ENCODE results near the gene EDC3. TPM values are rescaled to one million over a fixed set of nuclear protein-coding genes. Genes with fewer than 3 reads are reported as not detected.
"Not testable (repeated sequence)": the region's sequence is repeated elsewhere in the genome, so short reads cannot be mapped to it uniquely, and the experiment has no call there.

EDC3 gene
- total RNA-seq, 2 donors from 2014 or later = 21.6 to 32.5 TPM

DNA sequence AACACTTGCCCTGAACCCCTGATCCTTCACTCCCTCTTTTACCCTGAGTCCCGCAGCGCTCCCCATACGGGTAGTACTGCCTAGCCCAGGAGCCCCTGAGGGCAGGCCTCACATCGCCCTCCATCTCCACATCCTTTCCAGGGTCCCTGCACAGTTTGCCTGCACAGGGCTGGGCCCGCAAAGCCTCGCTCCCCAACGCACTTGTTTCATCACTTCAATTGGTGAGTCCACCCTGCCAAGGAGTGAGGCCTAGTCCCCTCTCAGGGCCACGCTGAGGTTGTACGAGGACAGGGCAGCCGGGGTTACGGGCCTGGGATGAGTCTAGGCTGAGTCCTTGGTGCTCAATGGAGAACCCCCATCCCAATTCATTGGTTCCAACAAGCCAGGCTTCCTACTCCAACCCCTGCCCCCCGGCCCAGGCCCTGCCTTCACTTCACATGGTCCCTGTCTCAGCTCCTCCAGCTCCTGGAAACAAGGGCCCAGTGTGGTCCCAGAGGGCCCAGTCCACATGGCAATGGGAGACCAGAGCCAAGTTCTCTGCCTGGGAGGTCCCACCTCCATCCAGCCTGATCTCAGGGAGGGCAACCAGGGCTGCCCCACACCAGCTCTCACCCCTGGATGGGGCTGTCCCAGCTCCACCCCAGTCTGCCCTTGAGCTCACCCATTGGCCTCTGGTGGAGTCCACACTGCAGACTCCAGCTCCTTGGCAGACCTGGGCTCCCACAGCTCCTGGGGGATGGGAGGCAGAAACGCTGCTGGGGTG, 92.6 kb downstream of the EDC3 start:
- DNase-seq (no peak), ATAC-seq (no peak)
- intact Hi-C loops (cut with DNase I, micrococcal nuclease) = no loop called here

DNA sequence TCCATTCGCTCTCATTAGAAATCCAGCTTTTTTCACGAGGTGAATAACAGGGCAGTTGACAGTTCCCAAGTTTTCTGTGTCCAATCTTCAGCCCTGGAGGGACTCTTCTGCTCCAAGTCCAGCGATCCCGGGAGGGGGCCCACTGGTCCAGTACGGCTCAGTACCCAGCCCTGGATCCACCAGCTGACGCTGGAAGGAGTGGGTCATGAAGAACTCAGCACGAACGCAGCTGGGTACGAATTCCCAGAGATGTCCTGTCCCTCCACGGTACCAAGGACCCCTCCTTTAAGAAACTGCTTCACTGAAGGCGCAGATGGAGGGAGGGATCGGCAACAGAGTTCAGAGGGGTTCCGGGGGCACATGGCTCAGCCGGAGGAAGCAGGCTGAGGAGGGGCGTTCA, 96.7 kb downstream of the EDC3 start:
- intact Hi-C loops (cut with DNase I, micrococcal nuclease) = no loop called here
- DNase-seq (no peak), ATAC-seq (no peak)

GRCh38 chr15:74598126-74598842, 97.5 kb downstream of the EDC3 start:
- intact Hi-C loops (cut with DNase I, micrococcal nuclease) = no loop called here
- peak; percentile 96 for ATAC-seq
- DNase-seq = peak; percentile 96

DNA sequence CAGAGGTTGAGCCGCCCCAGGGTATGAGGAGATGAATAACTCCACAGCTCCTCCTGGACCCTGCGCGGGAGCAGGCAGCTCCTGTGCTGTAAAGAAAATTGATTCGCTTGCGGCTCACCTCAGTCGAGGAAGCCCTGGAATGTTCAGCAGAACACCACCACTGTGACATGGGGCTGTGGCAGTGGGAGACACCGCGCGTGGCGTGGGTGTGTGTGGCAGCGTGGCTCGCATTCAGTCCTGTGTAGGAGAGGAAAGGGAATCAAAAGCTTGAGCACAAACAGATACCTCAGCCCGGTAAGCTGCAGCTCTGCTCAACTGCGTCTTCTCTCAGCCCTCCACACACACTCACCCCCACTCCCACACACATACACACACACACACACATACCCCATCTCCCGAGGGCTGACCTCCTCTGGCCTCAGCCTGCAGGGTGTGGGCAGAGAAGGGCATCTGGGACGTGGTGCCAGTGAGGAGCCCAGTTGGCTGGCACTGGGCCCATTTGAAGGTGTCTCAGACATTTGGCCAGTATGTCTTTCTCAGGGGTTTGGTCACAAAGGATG, 98.6 kb downstream of the EDC3 start:
- DNase-seq; intact Hi-C loops (cut with DNase I, micrococcal nuclease); ATAC-seq: not testable (repeated sequence)

DNA sequence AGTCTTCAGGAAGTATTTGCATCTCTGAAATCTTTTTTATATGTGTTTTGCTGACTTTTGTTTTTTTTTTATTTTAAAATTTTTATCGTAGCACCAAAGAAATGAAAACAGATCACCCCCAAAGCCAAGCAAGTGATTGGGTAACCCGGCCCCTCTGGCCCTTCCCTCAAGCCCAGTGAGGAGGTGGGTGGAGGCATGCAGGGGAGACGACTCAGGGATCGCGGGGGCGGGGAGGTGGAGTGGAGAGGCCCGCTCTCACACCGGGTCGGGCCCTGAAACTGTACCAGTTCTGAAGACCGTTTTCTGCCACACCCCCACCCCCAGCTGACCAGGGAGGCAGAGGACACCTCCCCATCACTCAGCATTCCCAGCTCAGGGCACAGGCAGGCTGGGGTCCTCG, 99.1 kb downstream of the EDC3 start:
- ATAC-seq; DNase-seq; intact Hi-C loops (cut with DNase I, micrococcal nuclease): not testable (repeated sequence)

DNA sequence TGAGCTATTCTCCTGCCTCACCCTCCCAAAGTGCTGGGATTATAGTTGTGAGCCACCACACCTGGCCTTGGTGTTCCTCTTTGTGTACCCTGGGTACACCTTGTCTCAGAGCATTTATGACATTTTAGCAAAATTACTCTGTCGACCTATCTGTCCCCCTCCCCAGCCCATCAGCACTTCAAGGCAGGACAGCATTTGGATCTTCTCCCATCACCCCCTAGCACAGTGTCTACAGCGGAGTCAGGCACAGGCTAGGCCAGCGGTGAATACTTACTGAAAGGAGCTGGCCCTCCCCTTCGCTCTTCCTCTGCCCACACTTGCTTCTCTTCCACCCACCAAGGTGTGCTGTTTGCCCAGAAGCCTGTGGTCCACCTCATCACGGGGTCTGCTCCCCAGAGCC, 100.6 kb downstream of the EDC3 start:
- ATAC-seq (no peak), DNase-seq (no peak)
- intact Hi-C loops (cut with DNase I, micrococcal nuclease) = no loop called here

DNA sequence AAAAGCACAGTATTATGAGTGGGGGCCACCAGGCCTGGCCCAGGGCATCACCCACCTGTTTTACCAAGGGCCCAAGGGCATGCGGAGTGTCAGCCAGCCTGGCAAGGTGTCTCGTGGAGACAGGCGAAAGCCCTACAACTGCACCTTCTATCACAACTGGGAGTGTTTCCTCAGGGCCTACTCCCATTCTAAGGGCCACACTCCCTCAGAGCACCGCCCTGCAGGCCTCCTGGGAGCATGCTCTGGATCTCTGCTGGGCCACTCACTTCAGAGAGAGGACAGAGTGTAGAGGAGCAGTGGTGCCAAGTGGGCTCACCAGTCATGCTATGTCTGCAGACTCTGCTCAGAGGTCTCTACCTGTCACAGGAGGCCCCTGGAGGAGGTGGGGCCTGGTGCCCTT, 101.4 kb downstream of the EDC3 start:
- no peak for ATAC-seq
- intact Hi-C loops (cut with DNase I, micrococcal nuclease) = no loop called here

GRCh38 chr15:74593122-74593521, 102.7 kb downstream of the EDC3 start:
- DNase-seq = no peak
- ATAC-seq = no peak
- intact Hi-C loops (cut with DNase I, micrococcal nuclease) = no loop called here

More for the DNA sequence above, 101.4 kb downstream of the EDC3 start:
- DNase-seq = no peak

DNA sequence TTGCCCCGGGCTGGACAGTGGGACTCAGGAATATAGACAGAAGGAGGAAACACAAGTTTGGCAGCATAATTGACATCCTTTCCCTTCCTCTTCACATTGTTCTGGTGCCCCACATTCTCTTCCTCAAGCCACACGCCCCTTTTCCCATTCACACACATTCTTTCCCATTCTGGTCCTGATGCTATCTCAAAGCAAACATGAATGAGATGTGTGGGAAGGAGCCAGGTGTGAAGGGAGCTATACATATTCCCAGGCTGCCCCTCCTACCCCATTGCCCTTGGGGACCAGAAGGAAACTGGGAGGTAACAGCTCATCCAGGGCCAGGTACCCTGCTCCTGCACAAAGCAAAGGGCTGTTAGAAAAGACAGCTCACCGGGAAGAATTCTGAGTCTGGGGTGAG, 103.6 kb downstream of the EDC3 start:
- DNase-seq (no peak), ATAC-seq (no peak)
- intact Hi-C loops (cut with DNase I, micrococcal nuclease) = no loop called here

DNA sequence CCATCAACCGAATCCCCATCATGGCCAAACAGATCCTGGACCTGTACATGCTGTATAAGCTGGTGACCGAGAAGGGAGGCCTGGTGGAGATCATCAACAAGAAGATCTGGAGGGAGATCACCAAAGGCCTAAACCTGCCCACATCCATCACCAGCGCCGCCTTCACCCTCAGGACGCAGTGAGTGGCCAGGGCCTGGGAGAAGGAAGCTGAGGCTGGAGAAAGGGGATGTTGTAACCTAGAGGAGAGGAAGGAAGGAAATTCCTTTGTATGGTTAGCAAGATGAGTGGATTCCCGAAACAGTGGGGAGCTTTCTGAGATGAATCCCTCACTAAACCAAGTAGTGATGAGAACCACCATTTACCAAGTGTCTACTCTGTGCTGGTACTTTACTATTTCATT, 106.0 kb downstream of the EDC3 start:
- intact Hi-C loops (cut with DNase I, micrococcal nuclease) = no loop called here
- DNase-seq = no peak
- no peak for ATAC-seq

DNA sequence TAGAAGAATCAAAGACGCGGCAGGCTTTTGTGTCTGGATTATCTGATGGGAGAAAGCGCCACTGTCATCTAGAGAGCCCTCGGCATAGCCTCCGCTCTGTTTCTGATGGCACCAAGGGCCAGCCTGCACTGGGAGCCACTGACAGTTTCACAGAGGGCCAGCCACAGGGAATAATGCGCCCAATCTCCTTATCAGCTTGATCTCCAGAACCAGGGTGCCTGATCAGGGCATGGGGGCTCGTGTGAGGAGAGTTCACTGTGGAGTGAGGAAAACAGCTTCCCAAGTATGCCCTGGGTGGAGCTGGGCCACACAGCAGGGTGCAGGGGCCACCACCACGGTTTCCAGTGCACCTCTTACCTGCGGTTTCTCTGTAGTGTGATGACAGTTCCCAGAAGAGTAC, 110.0 kb downstream of the EDC3 start:
- no peak for ATAC-seq
- intact Hi-C loops (cut with DNase I, micrococcal nuclease) = no loop called here
- no peak for DNase-seq

- DNase-seq (no peak), ATAC-seq (no peak)
- intact Hi-C loops (cut with DNase I, micrococcal nuclease) = no loop called here
Measured at GRCh38 chr15:74585191-74585590, 110.6 kb downstream of the EDC3 start.

GRCh38 chr15:74584779-74585178, 111.0 kb downstream of the EDC3 start:
- intact Hi-C loops (cut with DNase I, micrococcal nuclease) = no loop called here
- DNase-seq (no peak), ATAC-seq (no peak)

- DNase-seq (no peak), ATAC-seq (no peak)
- intact Hi-C loops (cut with DNase I, micrococcal nuclease) = no loop called here
Measured at GRCh38 chr15:74584204-74584603, 111.6 kb downstream of the EDC3 start.

Other genes starting within 250 kb of the EDC3 start
- 10 to 100 TPM; 25.5 to 33.7 TPM for gene UBL7, start 234.9 kb downstream of the EDC3 start, total RNA-seq
- gene ARID3B, start 154.8 kb downstream of the EDC3 start, total RNA-seq = 10 to 100 TPM; 11.7 to 12.1 TPM
- gene CLK3, start 80.2 kb downstream of the EDC3 start, total RNA-seq = 10 to 100 TPM; 90.8 to 92.9 TPM
- under 1 TPM in 1 of 2 donors, not detected in 1; 0.82 TPM for gene CYP1A1, start 29.5 kb upstream of the EDC3 start, total RNA-seq
- not detected for gene CYP1A2, start 52.8 kb upstream of the EDC3 start, total RNA-seq
- gene CSK, start 86.1 kb upstream of the EDC3 start, total RNA-seq = 10 to 100 TPM; 84.8 to 96.9 TPM
- under 1 TPM in 1 of 2 donors, not detected in 1; 0.40 TPM for gene LMAN1L, start 116.8 kb upstream of the EDC3 start, total RNA-seq
- under 1 TPM in 1 of 2 donors, not detected in 1; 0.15 TPM for gene CPLX3, start 130.6 kb upstream of the EDC3 start, total RNA-seq
- gene ULK3, start 147.1 kb upstream of the EDC3 start, total RNA-seq = 10 to 100 TPM; 70.7 to 83.2 TPM
- gene SCAMP2, start 177.3 kb upstream of the EDC3 start, total RNA-seq = 100 to 1,000 TPM; 188 to 209 TPM
- gene MPI, start 194.0 kb upstream of the EDC3 start, total RNA-seq = 10 to 100 TPM; 62.2 to 76.7 TPM
- 10 to 100 TPM; 53.5 to 64.9 TPM for gene FAM219B, start 210.8 kb upstream of the EDC3 start, total RNA-seq
- gene COX5A, start 242.0 kb upstream of the EDC3 start, total RNA-seq = 100 to 1,000 TPM; 564 to 684 TPM

Data from left colon (tissue), 2 donors.